Hepatocyte (in vitro differentiated cells): Measurements from ENCODE around the gene LDLRAD4. TPM values are rescaled to one million over a fixed set of nuclear protein-coding genes. Genes with fewer than 3 reads are reported as not detected.

ENCODE experiments used
- DNase-seq: peaks from one replicate; pipeline ENCODE4 v3.0.0-alpha.2; 2016; ENCODE audit warnings: low spot score
- H2AFZ ChIP-seq: fragments of 200-600 bp; sonication (generic); 2 replicates; pipeline ENCODE4 v1.6.0; 2016; ENCODE audit warnings: antibody characterized with exemption, mild to moderate bottlenecking
- H3K27ac ChIP-seq: fragments of 200-600 bp; sonication (generic); 2 replicates; pipeline ENCODE4 v1.5.1; 2016; ENCODE audit warnings: mild to moderate bottlenecking
- H3K27me3 ChIP-seq: fragments of 200-600 bp; sonication (generic); 2 replicates; pipeline ENCODE4 v1.6.1; 2016
- H3K36me3 ChIP-seq: fragments of 200-600 bp; sonication (generic); replicated peaks from 2 replicates; pipeline ENCODE4 v1.5.1; 2016; ENCODE audit warnings: low read depth; ENCODE audit not compliant: insufficient read depth
- H3K4me1 ChIP-seq: fragments of 200-600 bp; sonication (generic); 2 replicates; pipeline ENCODE4 v1.5.1; 2016; ENCODE audit warnings: mild to moderate bottlenecking, moderate library complexity; ENCODE audit not compliant: insufficient read depth
- H3K4me2 ChIP-seq: fragments of 200-600 bp; sonication (generic); 2 replicates; pipeline ENCODE4 v1.6.0; 2016
- H3K4me3 ChIP-seq: fragments of 200-600 bp; sonication (generic); 2 replicates; pipeline ENCODE4 v1.5.1; 2016; ENCODE audit warnings: mild to moderate bottlenecking
- H3K79me2 ChIP-seq: fragments of 200-600 bp; sonication (generic); 2 replicates; pipeline ENCODE4 v1.6.0; 2017; ENCODE audit warnings: mild to moderate bottlenecking
- H3K9me2 ChIP-seq: fragments of 200-600 bp; sonication (generic); replicated peaks from 2 replicates; pipeline ENCODE4 v1.6.0; 2017; ENCODE audit warnings: mild to moderate bottlenecking; ENCODE audit not compliant: insufficient read depth
- H3K9me3 ChIP-seq: fragments of 200-600 bp; sonication (generic); 2 replicates; pipeline ENCODE4 v1.5.1; 2016; ENCODE audit warnings: low read depth, mild to moderate bottlenecking
- H4K20me1 ChIP-seq: fragments of 200-600 bp; sonication (generic); 2 replicates; pipeline ENCODE4 v1.6.0; 2016; ENCODE audit warnings: mild to moderate bottlenecking; ENCODE audit not compliant: insufficient read depth, poor library complexity, severe bottlenecking
- CTCF ChIP-seq: fragments of 200-600 bp; sonication (generic); IDR thresholded peaks from 2 replicates; pipeline ENCODE4 v1.5.1; 2016; ENCODE audit warnings: antibody characterized with exemption, mild to moderate bottlenecking; ENCODE audit not compliant: poor library complexity
- EZH2 ChIP-seq: fragments of 200-600 bp; sonication (generic); IDR thresholded peaks from 2 replicates; pipeline ENCODE4 v1.6.1; 2016; ENCODE audit warnings: antibody characterized with exemption, mild to moderate bottlenecking, borderline replicate concordance
- EZH2phosphoT487 ChIP-seq: fragments of 200-600 bp; sonication (generic); IDR thresholded peaks from one replicate; pipeline ENCODE4 v1.6.1; 2018; ENCODE audit warnings: antibody characterized with exemption, mild to moderate bottlenecking, low read depth, moderate library complexity; ENCODE audit not compliant: unreplicated experiment, severe bottlenecking
- WGBS: methylation state at CpG from one replicate; pipeline ENCODE4 v1.1.6; 2016; ENCODE audit warnings: low lambda C conversion rate; ENCODE audit errors: missing lambda C conversion rate; 5-methylcytosine and 5-hydroxymethylcytosine counted together
- polyA plus RNA-seq: library from polyadenylated mRNA; unstranded; fragments of >200 nt; fragmentation: Nextera tagmentation; extraction: Ambion mirVana; gene quantifications from 2 replicates; pipeline ENCODE4 v1.2.1, GENCODE V29; 2016
- total RNA-seq: library from RNA; depleted of rRNA; stranded (reverse); fragments of >200 nt; gene quantifications from 2 replicates; pipeline ENCODE4 v1.2.3, GENCODE V29; 2014

Gene LDLRAD4
- total and polyA plus RNA-seq, 2 experiments from 2014 or later, result 15.1 to 29.0 TPM

DNA sequence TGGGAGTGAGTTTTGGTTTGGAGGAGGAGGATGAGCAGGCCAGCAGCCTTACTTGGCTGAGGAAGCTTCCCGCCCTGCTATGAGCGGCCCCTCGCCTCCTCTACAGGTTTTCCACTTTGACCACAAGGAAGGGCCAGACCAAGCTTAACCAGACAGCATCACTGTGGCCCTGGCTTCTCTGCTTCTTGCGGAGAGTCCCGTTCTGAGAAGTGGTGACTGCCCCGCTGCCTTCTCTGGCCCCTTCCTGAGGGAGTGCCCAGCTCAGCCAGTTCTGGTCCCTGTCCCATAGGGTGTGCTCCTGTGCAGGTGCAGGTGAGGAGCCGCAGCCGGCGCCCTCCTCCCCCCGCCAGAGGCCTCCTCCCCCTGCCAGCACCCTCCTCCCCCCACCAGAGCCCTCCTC lies 406.8 kb downstream of the LDLRAD4 start:
- Histone ChIP-seq H3K4me1 (peaks cover 6% of the 10 kb centered on the region), H2AFZ (no peak overlapping the region), H3K9me3 (no peaks in the 10 kb centered on the region), H4K20me1 (no peaks in the 10 kb centered on the region), H3K79me2 (no peaks in the 10 kb centered on the region), H3K4me3 (no peak overlapping the region), H3K9me2 (no peaks in the 10 kb centered on the region), H3K27ac (no peak overlapping the region), H3K4me2 (no peak overlapping the region), H3K36me3 (no peaks in the 10 kb centered on the region), H3K27me3 (no peaks in the 10 kb centered on the region)
- WGBS, result 90% methylated on average over 5 of the region's 10 CpGs
- DNase-seq, result no peak
- no peak for TF ChIP-seq EZH2
- TF ChIP-seq EZH2phosphoT487, result no peak
- TF ChIP-seq CTCF, result no peak

- no peak overlapping the region for H3K4me3 ChIP-seq
- H3K27me3 ChIP-seq, result no peaks in the 10 kb centered on the region
- TF ChIP-seq CTCF, result no peak
- TF ChIP-seq EZH2, result no peak
- TF ChIP-seq EZH2phosphoT487, result no peak
- no peaks in the 10 kb centered on the region for H3K79me2 ChIP-seq
- H3K9me3 ChIP-seq, result no peaks in the 10 kb centered on the region
- no peak overlapping the region for H2AFZ ChIP-seq
- H3K4me2 ChIP-seq, result no peak overlapping the region
- 95% methylated on average over 8 of the region's 8 CpGs for WGBS
- DNase-seq, result no peak
- peaks cover 6% of the 10 kb centered on the region for H3K4me1 ChIP-seq
- no peak overlapping the region for H3K27ac ChIP-seq
- no peaks in the 10 kb centered on the region for H3K36me3 ChIP-seq
- H3K9me2 ChIP-seq, result no peaks in the 10 kb centered on the region
- H4K20me1 ChIP-seq, result no peaks in the 10 kb centered on the region
Measured at GRCh38 chr18:13625843-13626543, 407.4 kb downstream of the LDLRAD4 start.

DNA sequence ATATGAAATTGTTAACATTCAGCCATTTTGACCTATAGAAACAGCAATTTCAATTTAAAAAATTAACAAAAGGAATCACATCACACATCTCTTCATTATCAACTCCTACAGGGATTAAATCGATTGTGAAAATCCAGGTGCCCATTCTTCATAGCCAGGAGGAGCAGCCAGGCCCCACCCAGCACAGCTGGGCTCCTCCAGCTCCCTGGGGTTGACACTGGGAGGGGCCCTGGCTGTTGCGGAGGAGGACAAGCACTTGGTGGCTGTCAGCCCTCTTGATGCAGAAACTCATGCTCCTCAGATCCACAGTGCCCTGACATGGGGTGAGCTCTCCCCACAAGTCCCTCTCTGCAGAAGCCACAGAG lies 408.0 kb downstream of the LDLRAD4 start:
- H3K4me1 ChIP-seq, result peaks cover 6% of the 10 kb centered on the region
- H3K27ac ChIP-seq, result no peak overlapping the region
- no peaks in the 10 kb centered on the region for H4K20me1 ChIP-seq
- H3K79me2 ChIP-seq, result no peaks in the 10 kb centered on the region
- H3K4me2 ChIP-seq, result no peak overlapping the region
- no peak overlapping the region for H2AFZ ChIP-seq
- WGBS, result 77% methylated on average over 2 of the region's 2 CpGs
- H3K9me3 ChIP-seq, result no peaks in the 10 kb centered on the region
- no peaks in the 10 kb centered on the region for H3K9me2 ChIP-seq
- no peak for DNase-seq
- H3K27me3 ChIP-seq, result no peaks in the 10 kb centered on the region
- H3K4me3 ChIP-seq, result no peak overlapping the region
- TF ChIP-seq CTCF, result no peak
- no peak for TF ChIP-seq EZH2phosphoT487
- TF ChIP-seq EZH2, result no peak
- no peaks in the 10 kb centered on the region for H3K36me3 ChIP-seq
